Measurements from ENCODE around the gene DCAF17. TPM values are rescaled to one million over a fixed set of nuclear protein-coding genes. Genes with fewer than 3 reads are reported as not detected.

The DCAF17 gene
- total RNA-seq, 1 donor from 2014 or later = 23.1 TPM

DNA sequence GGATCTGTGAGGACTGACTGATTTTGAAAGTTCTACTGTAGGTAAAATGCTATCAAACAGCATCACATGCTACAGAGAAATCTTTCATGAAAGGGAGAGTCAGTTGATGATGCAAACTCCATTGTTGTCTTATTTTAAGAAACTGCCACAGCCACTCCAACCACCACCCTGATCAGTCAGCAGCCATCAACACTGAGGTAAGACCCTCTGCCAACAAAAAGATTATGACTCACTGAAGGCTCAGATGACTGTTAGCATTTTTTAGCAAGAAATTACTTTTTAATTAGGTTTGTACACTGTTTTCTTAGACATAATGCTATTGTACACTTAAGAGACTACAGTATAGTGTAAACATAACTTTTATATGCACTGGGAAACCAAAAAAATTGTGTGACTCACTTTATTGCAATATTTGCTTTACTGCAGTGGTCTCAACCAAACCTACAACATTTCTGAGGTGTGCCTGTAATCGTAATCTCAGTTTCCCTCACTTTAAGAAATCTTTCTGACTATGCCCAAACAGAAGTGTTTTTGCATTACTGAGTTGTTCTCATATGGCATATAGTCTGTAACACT lies 43.0 kb upstream of the DCAF17 start:
- no peak overlapping the region for H3K4me3 Mint-ChIP-seq
- DNase-seq (ENCODE audit: low spot score in 2 of 2, unreplicated experiment in 2 of 2) = no peak
- no peaks in the 10 kb centered on the region for H3K27me3 Mint-ChIP-seq (ENCODE audit: low read depth)
- H3K4me1 Mint-ChIP-seq = peaks cover 2% of the 10 kb centered on the region
- no peaks in the 10 kb centered on the region for H3K9me3 Mint-ChIP-seq
- H3K27ac Mint-ChIP-seq = no peak overlapping the region
- TF ChIP-seq, protein P1, sequence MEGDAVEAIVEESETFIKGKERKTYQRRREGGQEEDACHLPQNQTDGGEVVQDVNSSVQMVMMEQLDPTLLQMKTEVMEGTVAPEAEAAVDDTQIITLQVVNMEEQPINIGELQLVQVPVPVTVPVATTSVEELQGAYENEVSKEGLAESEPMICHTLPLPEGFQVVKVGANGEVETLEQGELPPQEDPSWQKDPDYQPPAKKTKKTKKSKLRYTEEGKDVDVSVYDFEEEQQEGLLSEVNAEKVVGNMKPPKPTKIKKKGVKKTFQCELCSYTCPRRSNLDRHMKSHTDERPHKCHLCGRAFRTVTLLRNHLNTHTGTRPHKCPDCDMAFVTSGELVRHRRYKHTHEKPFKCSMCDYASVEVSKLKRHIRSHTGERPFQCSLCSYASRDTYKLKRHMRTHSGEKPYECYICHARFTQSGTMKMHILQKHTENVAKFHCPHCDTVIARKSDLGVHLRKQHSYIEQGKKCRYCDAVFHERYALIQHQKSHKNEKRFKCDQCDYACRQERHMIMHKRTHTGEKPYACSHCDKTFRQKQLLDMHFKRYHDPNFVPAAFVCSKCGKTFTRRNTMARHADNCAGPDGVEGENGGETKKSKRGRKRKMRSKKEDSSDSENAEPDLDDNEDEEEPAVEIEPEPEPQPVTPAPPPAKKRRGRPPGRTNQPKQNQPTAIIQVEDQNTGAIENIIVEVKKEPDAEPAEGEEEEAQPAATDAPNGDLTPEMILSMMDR (IDR thresholded peaks at IDR 0.05; ENCODE audit: unreplicated experiment) = no peak
- H3K36me3 Mint-ChIP-seq = peaks cover 4% of the 10 kb centered on the region

DNA sequence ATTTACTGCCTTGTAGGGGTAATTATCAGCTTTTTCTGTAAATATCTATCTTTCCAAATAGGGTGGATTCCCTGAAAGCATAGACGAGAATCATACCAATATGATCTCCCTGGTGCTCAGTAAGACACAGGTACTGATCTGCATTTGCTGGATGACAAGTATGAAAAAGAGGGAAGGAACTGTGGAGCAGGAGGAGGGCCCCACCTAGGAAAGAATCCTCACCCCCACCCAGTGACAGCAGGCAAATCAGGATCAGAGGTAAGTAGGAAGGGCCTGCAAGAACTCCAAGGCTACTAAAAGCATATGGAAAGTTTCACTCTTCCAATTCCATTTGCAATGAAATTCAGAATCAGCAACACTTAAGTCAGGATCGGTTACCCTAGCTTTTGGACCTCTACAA lies 42.5 kb upstream of the DCAF17 start:
- peaks cover 8% of the 10 kb centered on the region for H3K36me3 Mint-ChIP-seq
- H3K4me1 Mint-ChIP-seq = no peaks in the 10 kb centered on the region
- no peak overlapping the region for H3K27ac Mint-ChIP-seq
- H3K4me3 Mint-ChIP-seq = no peak overlapping the region
- no peaks in the 10 kb centered on the region for H3K27me3 Mint-ChIP-seq (ENCODE audit: low read depth)
- TF ChIP-seq, protein P1 (IDR thresholded peaks at IDR 0.05; ENCODE audit: unreplicated experiment) = no peak
- no peaks in the 10 kb centered on the region for H3K9me3 Mint-ChIP-seq
- no peak for DNase-seq (ENCODE audit: low spot score in 2 of 2, unreplicated experiment in 2 of 2)

DNA sequence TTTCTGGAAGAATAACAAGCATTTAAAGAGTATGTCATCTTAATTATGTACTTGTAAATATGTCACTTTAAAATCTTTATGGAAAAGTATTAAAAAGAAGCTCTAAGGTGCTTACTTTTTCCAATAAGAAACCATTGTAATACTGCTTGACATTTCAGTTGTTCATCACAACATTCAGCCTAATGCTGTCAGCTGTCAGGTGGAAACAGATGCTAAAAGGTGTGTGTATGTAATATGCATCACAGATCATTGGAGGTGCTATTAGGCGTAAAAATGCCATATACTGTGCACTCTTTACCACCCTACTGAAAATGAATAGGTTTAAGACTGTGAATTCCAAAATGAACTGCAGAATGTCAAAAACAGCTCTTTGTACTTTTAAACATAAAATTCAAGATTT lies 40.5 kb upstream of the DCAF17 start:
- H3K36me3 Mint-ChIP-seq = peaks cover 21% of the 10 kb centered on the region
- no peaks in the 10 kb centered on the region for H3K27me3 Mint-ChIP-seq (ENCODE audit: low read depth)
- H3K4me1 Mint-ChIP-seq = no peaks in the 10 kb centered on the region
- no peak for DNase-seq (ENCODE audit: low spot score in 2 of 2, unreplicated experiment in 2 of 2)
- no peak overlapping the region for H3K4me3 Mint-ChIP-seq
- TF ChIP-seq, protein P1 (IDR thresholded peaks at IDR 0.05; ENCODE audit: unreplicated experiment) = no peak
- H3K9me3 Mint-ChIP-seq = peaks cover 12% of the 10 kb centered on the region
- no peak overlapping the region for H3K27ac Mint-ChIP-seq

DNA sequence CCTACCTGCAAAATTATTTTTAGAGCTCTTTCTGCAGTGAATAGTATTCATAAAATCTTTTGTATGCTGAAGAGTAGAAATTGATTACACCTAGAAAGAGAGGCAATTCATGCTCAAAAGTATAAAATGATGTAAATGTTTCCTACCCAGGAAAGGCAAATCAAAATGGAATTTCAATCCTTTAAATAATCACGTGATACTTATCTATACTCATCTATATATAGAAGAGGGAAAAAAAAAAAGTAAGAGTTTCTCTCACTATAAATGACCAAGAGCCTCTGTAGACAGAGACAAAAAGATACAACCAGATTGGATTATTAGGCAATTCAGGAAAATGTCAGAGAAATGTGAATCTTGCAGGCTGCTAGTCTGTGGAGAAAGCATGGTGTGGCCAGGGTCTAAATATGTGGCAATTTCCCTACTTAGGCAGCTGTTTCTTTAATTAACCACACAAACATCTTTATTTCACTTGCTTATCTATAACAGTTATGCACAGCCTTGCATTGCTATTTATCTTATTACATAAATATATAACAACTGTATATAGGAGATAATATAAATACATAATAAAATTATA lies 39.8 kb upstream of the DCAF17 start:
- peaks cover 12% of the 10 kb centered on the region for H3K9me3 Mint-ChIP-seq
- TF ChIP-seq, protein P1 (IDR thresholded peaks at IDR 0.05; ENCODE audit: unreplicated experiment) = no peak
- no peaks in the 10 kb centered on the region for H3K27me3 Mint-ChIP-seq (ENCODE audit: low read depth)
- H3K36me3 Mint-ChIP-seq = peaks cover 21% of the 10 kb centered on the region
- DNase-seq (ENCODE audit: low spot score in 2 of 2, unreplicated experiment in 2 of 2) = no peak
- H3K4me1 Mint-ChIP-seq = no peaks in the 10 kb centered on the region
- no peak overlapping the region for H3K27ac Mint-ChIP-seq
- H3K4me3 Mint-ChIP-seq = no peak overlapping the region

DNA sequence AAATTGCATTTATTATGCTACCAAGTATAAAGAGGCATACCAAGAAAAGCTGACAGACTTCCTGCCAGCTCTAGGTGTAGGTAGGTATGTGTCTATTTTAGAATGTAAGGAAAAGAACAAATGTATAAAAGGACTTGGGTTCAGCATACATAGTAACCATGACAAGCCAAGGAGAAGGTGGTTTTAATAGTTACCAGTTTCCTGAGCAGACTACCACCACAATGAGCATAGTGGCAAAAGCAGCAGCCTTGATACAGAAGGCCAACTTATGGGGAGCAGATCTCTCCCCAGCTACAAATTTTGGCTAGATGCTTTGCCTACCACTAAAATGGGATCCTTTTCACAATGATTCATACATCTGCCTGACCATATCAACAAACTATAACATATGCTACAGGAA lies 34.7 kb upstream of the DCAF17 start:
- TF ChIP-seq, protein P1 (IDR thresholded peaks at IDR 0.05; ENCODE audit: unreplicated experiment) = no peak
- H3K27ac Mint-ChIP-seq = no peak overlapping the region
- no peak overlapping the region for H3K4me3 Mint-ChIP-seq
- no peaks in the 10 kb centered on the region for H3K4me1 Mint-ChIP-seq
- peaks cover 30% of the 10 kb centered on the region for H3K9me3 Mint-ChIP-seq
- peaks cover 34% of the 10 kb centered on the region for H3K36me3 Mint-ChIP-seq
- H3K27me3 Mint-ChIP-seq (ENCODE audit: low read depth) = no peaks in the 10 kb centered on the region
- no peak for DNase-seq (ENCODE audit: low spot score in 2 of 2, unreplicated experiment in 2 of 2)
